K562 (cell line): ENCODE results near the gene KCNIP2. TPM values are rescaled to one million over a fixed set of nuclear protein-coding genes. Genes with fewer than 3 reads are reported as not detected.

ENCODE experiments used
- EP400 ChIP-seq: fragments of 450-650 bp; IDR thresholded peaks from 2 replicates; pipeline ENCODE4 v1.6.1; 2017; ENCODE audit warnings: antibody characterized with exemption, mild to moderate bottlenecking, moderate library complexity
- NR2C1 ChIP-seq, 2 experiments: fragments of 450-650 bp; IDR thresholded peaks; 2 replicates each; pipeline ENCODE4 v1.6.1; 2017; ENCODE audit warnings: mild to moderate bottlenecking in 2 of 2, antibody characterized with exemption in 1 of 2, inconsistent platforms in 1 of 2, missing compliant biosample characterization in 1 of 2, missing genetic modification characterization in 1 of 2
- NR2F6 ChIP-seq: fragments of 450-650 bp; formaldehyde crosslinking; IDR thresholded peaks from 2 replicates; pipeline ENCODE4 v1.4.0; 2020; ENCODE audit warnings: mild to moderate bottlenecking
- RBM22 ChIP-seq: fragments of 200-400 bp; formaldehyde crosslinking; IDR thresholded peaks from 2 replicates; pipeline ENCODE4 v1.6.1; 2018; ENCODE audit warnings: low read length, low read depth; ENCODE audit not compliant: poor library complexity, severe bottlenecking
- REST ChIP-seq, 2 experiments: fragments of 450-650 bp; formaldehyde crosslinking in 1 of 2; IDR thresholded peaks; 2 replicates each; pipeline versions ENCODE4 v1.4.0 to v1.6.1; 2014 to 2020; ENCODE audit warnings: mild to moderate bottlenecking in 2 of 2, borderline replicate concordance in 1 of 2, low read depth in 1 of 2
- ZBTB40 ChIP-seq, 2 experiments: fragments of 450-650 bp in 1 of 2; sonication (generic) in 1 of 2; formaldehyde crosslinking in 1 of 2; IDR thresholded peaks; 2 replicates each; pipeline versions ENCODE4 v1.7.1 to v1.9.0; 2016 to 2022; ENCODE audit warnings: inconsistent platforms in 1 of 2, mild to moderate bottlenecking in 1 of 2, missing genetic modification reagents in 1 of 2
- ZC3H8 ChIP-seq: fragments of 450-650 bp; IDR thresholded peaks from 2 replicates; pipeline ENCODE4 v1.6.1; 2017
- polyA plus RNA-seq, 8 experiments: library from polyadenylated mRNA; depleted of rRNA in 4 of 8; stranded (reverse) in 5 of 8; unstranded in 3 of 8; fragments of >200 nt; fragmentation: Nextera tagmentation in 2 of 8; fragmentation: Illumina TruSeq in 1 of 8; extraction: Ambion mirVana in 2 of 8; extraction: Trizol in 1 of 8; gene quantifications; 2 replicates each; pipeline versions ENCODE4 v1.2.1 to v1.2.3, GENCODE V29; 2011 to 2014; ENCODE audit warnings: inconsistent platforms in 1 of 8, missing spikeins in 1 of 8
- total RNA-seq, 7 experiments: library from RNA; depleted of rRNA in 6 of 7; stranded (reverse); fragments of >200 nt in 6 of 7; fragmentation: Illumina TruSeq in 2 of 7; extraction: Trizol in 2 of 7; gene quantifications; 2 replicates each; pipeline versions ENCODE4 v1.2.1 to v1.2.3, GENCODE V29; 2011 to 2021; ENCODE audit warnings: low replicate concordance in 1 of 7

The KCNIP2 gene
- total and polyA plus RNA-seq, 9 of the 15 experiments (the other 6 are each of a cell fraction or from before 2014, with no cell fraction given), result 2.5 to 7.6 (median 4.1) TPM

- TF ChIP-seq REST (IDR thresholded peaks at IDR 0.05; ENCODE audit: borderline replicate concordance) (no peak), REST (CRISPR knock-in tag; IDR thresholded peaks at IDR 0.05; ENCODE audit: low read depth) (no peak), RBM22 (no peak), ZC3H8 (no peak), NR2C1 (IDR thresholded peaks at IDR 0.05) (no peak), NR2C1 (tag; IDR thresholded peaks at IDR 0.05) (no peak), EP400 (no peak), NR2F6 (CRISPR knock-in tag) (no peak), ZBTB40 (IDR thresholded peaks at IDR 0.05) (no peak), ZBTB40 (CRISPR knock-in tag; IDR thresholded peaks at IDR 0.05) (no peak)
Observed at GRCh38 chr10:101848408-101848807, 4.8 kb upstream of the KCNIP2 start (continued).
